ENCODE data around the gene DAAM1.

The DAAM1 gene

GRCh38 chr14:59256331-59256730 lies 67.9 kb downstream of the DAAM1 start:
- DNase-seq (ENCODE audit: low read depth), result no peak

GRCh38 chr14:59261334-59261733 lies 72.9 kb downstream of the DAAM1 start:
- no peak for DNase-seq (ENCODE audit: low read depth)

DNA sequence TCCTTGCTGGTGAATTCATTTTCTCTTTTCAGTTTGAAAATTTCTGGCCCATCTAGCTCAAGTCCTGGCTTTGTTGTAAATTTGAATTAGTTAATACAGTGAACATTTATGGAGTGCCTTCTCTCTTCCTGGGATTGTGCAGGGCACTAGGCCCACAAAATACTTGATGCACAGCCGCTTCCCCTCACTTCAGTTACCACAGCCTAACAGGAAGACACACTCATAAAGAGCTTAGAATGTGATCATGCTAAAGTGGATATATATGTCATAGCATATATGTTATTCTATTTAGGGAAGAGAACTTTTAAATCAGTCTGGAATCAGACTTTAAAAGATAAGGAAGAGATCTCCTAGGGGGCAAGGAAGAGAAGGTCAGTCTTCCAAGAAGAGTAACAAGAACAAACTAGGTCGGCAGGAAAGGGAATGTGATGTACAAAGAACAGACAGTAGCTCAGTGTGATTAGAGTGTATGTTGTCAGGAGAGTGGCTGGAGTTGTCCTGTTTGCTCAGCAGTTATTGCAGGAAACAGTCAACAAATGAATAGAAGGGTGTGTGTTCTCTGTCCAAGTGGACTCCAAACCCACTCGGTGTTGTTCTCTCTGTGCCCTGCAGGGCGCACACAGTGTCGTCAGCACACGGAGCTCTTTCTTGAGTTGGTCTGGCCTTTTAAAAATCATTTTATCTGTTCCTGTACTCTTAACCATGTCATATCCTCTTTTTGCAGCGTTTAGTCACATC lies 74.4 kb downstream of the DAAM1 start:
- no peak for DNase-seq (ENCODE audit: low read depth)

DNA sequence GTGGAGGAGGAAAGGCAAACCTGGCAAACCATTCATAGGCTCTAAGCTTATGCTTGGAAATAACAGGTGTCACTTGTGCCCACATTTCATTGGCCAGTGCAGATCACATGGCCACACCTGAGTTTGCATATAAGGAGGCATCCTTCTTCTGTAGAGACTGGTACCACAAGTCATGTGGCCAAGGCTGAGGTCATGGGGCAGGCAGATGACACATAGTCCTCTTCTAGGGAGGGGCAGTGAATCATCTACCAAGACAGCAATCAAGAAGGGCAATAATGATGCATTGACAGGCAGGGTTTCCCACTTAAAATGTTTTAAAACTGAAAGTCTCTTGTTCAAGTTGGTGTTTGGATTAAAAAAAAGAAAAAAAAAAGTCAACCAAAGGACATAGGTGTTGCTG lies 77.3 kb downstream of the DAAM1 start:
- no peak for DNase-seq (ENCODE audit: low read depth)

- DNase-seq (ENCODE audit: low read depth), result no peak
Measured at GRCh38 chr14:59267046-59267445, 78.6 kb downstream of the DAAM1 start.

DNA sequence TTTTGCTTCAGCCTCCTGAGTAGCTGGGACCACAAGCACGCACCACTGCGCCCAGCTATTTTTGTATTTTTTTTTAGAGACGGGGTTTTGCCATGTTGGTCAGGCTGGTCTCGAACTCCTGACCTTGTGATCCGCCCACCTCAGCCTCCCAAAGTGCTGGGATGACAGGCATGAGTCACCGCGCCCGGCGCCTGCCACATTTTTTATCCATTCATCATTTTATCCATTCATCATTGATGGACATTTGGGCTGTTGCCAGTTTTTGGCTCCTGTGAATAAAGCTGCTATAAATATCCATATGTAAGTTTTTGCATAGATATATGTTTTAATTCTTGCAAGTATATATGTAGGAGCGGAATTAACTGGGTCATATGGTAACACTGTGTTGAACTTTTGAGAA lies 79.5 kb downstream of the DAAM1 start:
- no peak for DNase-seq (ENCODE audit: low read depth)

DNA sequence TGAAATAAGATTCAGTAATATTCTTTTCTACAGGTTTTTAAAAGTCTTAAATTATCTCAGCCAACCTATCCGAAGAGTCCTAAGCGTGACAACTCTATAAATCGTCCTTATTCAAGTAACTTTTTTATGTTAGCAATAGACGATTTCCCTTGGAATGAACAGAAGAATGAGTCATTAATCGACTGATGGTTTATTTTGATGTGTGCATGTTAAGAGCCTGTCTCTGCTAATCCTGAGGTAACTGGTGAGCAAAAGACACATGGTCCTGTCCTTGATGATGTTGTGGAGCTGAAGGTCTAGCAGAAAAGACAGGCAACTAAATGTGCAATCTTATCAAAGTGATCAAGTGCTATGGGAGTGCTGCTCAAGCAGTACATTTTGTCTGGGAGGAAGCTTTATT lies 80.4 kb downstream of the DAAM1 start:
- no peak for DNase-seq (ENCODE audit: low read depth)

GRCh38 chr14:59269466-59269865 lies 81.0 kb downstream of the DAAM1 start:
- DNase-seq (ENCODE audit: low read depth), result no peak

- no peak for DNase-seq (ENCODE audit: low read depth)
Measured at GRCh38 chr14:59271256-59271655, 82.8 kb downstream of the DAAM1 start.

DNA sequence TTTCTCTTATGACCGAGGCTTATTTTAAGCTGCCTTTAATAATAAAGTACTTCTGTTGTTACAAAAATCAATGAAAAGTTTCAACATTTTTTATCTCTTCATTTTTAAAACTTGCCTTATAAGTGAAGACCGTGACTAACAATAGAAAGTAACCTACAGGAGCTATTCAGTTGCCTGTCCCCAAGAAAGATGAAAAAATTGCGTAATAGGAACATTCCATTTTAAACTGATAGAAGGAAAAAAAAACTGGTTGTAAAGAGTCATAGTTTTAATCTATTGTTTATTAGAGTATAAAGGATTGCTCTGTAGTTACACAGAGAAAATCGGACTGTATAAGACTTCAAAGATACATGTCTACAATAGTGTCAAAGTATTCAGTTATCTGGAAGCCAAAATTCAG lies 83.3 kb downstream of the DAAM1 start:
- DNase-seq (ENCODE audit: low read depth), result no peak

GRCh38 chr14:59272633-59273032 lies 84.2 kb downstream of the DAAM1 start:
- DNase-seq (ENCODE audit: low read depth), result no peak

DNA sequence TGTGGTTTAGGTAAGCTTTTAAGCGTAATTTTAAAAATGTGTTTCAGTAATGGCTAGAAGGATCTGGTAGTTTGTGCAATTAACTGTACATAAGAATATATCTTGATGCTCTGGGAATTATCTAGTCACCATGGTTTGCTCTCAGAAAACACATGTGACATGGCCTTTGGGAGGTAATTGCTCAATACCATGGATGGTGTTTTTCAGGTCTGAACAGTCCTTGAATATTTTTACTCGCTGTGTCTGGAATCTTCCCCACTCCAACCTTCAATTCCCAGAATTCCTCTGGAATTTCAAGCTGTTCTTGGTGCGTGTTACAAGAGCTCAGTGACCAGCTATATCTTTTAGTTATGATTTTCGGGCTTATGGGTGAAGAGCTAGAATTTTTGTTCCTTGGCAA lies 85.3 kb downstream of the DAAM1 start:
- no peak for DNase-seq (ENCODE audit: low read depth)

- no peak for DNase-seq (ENCODE audit: low read depth)
Measured at GRCh38 chr14:59274991-59275391, 86.5 kb downstream of the DAAM1 start.

DNA sequence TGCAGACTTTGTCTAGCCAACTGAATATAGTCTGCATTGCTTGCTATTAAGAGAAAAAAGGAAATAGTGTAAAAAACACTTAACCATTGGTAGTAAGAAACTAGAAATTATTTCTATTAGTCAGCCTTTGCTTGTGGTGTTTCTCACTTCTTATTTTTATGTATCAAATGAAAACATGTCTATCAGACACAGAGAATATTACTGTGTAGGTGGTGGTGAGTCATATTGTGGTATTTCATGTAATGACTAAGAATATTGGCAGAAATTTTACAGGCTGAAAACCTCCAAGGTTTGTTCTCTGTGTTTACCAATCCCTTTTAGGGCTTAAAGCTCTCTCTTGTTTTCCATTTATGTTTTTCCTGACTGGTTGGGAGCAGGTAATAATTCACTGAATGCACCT lies 87.2 kb downstream of the DAAM1 start:
- DNase-seq (ENCODE audit: low read depth), result no peak

DNA sequence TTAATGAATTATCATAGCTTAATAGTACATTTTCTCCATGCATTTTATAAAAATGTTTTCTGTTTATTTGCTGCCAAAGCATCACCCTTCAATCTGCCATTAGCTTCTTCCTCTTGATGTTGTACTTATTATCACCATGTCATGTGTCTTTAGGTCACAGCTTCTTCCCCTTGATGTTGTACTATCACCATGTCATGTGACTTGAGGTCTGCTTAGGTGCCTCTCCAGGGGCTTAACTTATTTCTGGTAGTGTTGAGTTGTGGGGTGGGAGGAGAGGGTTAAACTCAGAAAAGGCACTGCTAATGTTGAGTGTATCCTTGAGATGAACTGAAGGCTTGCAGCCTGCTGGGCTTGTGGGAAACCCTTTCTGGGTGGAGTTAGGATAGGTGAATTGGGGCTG lies 87.8 kb downstream of the DAAM1 start:
- no peak for DNase-seq (ENCODE audit: low read depth)

GRCh38 chr14:59277659-59278058 lies 89.2 kb downstream of the DAAM1 start:
- DNase-seq (ENCODE audit: low read depth), result no peak

DNA sequence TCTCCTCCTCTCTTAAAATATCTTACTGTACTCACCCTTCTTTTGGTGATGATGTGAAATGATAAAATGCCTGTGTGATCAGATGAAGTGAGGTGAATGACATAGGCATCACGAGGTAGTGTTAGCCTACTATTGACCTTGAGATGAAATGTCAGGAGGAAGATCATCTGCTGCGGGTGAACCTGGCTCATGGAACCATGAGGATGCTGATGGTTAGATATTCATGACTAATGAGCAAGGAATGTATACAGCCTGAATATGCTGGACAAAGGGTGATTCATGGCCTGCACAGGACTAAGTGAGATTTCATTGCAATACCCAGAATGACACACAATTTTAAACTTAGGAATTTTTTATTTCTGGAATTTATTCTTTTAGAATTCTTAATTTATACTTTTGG lies 89.6 kb downstream of the DAAM1 start:
- DNase-seq (ENCODE audit: low read depth), result no peak

DNA sequence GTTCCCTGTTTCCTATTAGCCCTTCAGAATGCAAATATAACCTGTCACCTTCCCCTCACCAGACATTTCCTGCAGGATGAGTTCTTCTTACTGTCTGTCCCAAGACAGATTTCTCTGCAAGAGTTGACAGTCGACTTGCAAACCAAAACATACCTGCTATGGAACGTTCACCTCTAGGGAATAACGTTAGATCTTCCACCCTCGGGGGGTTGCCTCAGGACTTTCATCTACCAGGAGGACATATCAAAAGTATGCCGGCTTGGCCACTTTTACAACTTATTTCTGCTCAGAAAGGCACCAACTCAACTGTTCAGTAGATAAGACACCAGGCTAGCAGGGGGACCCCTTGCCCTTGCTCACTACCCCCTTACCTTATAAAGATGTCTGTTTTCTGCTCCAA lies 92.5 kb downstream of the DAAM1 start:
- DNase-seq (ENCODE audit: low read depth), result no peak

- no peak for DNase-seq (ENCODE audit: low read depth)
Measured at GRCh38 chr14:59281609-59282377, 93.3 kb downstream of the DAAM1 start.

DNA sequence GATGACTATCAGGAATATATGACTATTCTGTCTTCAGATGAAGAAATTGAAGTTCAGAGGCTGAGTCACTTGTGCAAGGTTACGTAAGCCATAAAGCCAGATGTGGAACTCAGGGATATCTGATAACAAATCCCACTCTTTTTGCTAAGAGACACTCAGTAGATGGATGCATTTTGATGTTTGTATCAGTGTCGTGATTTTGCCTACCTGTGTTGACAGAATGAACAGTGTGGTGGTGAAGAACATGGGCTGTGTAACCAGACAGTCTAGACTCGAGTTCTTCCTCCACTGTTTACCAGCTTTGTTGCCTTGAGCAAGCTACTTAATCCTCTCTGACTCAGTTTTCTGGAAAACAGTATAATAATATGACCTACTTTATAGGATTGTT lies 93.9 kb downstream of the DAAM1 start:
- DNase-seq (ENCODE audit: low read depth), result no peak

- DNase-seq (ENCODE audit: low read depth), result no peak
Measured at GRCh38 chr14:59283361-59283760, 94.9 kb downstream of the DAAM1 start.

GRCh38 chr14:59284059-59284458 lies 95.6 kb downstream of the DAAM1 start:
- DNase-seq (ENCODE audit: low read depth), result no peak

GRCh38 chr14:59292028-59292427 lies 103.6 kb downstream of the DAAM1 start:
- no peak for DNase-seq (ENCODE audit: low read depth)

Measured in stimulated activated CD8-positive, alpha-beta memory T cell treated with anti-CD3 and anti-CD28 coated beads, Interleukin-15, amount 100 ng/mL, for 1 hour (primary cell).